HL-60 (cell line): ENCODE results near the gene MXD4.

Experiments used
- CTCF ChIP-seq: IDR thresholded peaks from one replicate; pipeline ENCODE4 v1.5.1; 2011; ENCODE audit warnings: low read length, control low read depth, inconsistent platforms; ENCODE audit not compliant: insufficient read depth
- GABPA ChIP-seq: IDR thresholded peaks from 2 replicates; pipeline ENCODE4 v1.6.1; 2012; ENCODE audit warnings: low read depth
- POLR2AphosphoS5 ChIP-seq: IDR thresholded peaks from 2 replicates; pipeline ENCODE4 v1.6.1; 2012; ENCODE audit warnings: low read depth
- REST ChIP-seq: IDR thresholded peaks from 2 replicates; pipeline ENCODE4 v1.6.1; 2012; ENCODE audit warnings: low read depth; ENCODE audit not compliant: insufficient replicate concordance
- SPI1 ChIP-seq: IDR thresholded peaks from 2 replicates; pipeline ENCODE4 v1.6.1; 2012; ENCODE audit warnings: low read depth, mild to moderate bottlenecking, borderline replicate concordance

GRCh38 chr4:2256781-2257191 lies 5.1 kb downstream of the MXD4 start:
- TF ChIP-seq CTCF (no peak), POLR2AphosphoS5 (no peak), REST (no peak), GABPA (no peak), SPI1 (no peak)
